NCI-H2196 treated with DMSO at 0.1 percent for 48 hours (cell line): Measurements from ENCODE around the gene SPDYE4.

Source experiments
- DNase-seq: peaks from one replicate; lab custom pipeline; 2025; ENCODE audit not compliant: unreplicated experiment; lab: John Stamatoyannopoulos, UW

Gene SPDYE4

GRCh38 chr17:8741771-8742170 lies 16.6 kb downstream of the SPDYE4 start:
- no peak for DNase-seq

DNA sequence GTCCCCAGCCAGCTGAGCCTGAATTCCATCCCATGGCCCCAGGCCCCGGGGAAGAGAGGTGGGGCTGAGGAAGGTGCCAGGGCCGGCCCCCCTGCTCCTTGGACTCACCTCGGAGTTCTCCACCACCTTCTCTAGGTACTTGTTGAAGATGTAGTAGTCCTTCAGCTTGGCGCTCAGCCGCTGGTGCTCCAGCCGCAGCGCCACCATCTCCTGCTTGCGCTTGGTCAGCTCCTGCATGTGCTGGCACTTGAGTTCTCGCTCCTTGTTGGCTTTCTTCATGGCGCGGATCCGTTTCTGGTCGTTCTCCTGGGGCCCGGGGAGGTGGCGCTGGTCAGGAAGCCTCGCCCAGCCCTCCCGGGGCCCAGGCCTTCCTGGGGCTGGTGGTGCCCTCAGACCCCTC lies 17.0 kb downstream of the SPDYE4 start:
- no peak for DNase-seq

- DNase-seq, result no peak
These were observed 17.9 kb downstream of the SPDYE4 start for GRCh38 chr17:8740486-8740885.

DNA sequence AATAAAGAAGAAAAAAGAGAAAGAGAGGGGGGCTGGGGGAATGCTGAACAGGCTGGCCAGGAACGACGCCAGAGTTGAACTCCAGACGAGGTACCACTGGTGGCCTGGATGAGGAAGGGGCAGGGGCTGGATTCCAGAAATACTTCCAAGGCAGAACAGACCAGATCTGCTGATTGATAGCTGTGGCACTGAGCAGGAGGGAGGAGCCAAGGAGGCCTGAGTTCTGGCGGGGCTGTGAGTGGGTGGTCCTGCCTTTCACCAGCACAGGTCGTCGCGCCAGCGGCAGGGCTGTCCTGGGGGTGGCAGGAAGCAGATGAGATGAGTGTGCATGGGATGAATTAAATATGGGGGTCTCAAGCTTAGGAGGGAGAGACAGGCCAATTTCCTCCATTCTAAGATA lies 19.2 kb downstream of the SPDYE4 start:
- no peak for DNase-seq

DNA sequence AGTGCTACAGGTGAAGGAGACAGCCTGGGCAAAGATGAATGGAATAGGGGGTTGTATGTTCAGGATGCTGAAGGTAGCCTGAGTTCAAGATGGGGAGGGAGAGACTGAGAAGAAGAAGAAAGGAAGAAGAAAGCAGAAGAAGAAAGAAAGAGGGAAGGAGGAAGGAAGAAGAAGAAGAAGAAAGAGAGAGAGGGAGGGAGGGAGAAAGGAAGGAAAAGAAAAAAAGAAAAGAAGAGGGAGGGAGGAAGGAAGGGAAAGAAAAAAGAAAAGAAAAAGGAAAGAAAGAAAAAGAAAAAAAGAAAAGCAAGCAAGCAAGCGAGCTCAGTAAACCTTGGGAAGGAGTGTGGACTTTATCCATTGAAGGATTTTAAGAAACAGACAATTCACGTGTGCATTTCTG lies 21.6 kb downstream of the SPDYE4 start:
- DNase-seq, result no peak

DNA sequence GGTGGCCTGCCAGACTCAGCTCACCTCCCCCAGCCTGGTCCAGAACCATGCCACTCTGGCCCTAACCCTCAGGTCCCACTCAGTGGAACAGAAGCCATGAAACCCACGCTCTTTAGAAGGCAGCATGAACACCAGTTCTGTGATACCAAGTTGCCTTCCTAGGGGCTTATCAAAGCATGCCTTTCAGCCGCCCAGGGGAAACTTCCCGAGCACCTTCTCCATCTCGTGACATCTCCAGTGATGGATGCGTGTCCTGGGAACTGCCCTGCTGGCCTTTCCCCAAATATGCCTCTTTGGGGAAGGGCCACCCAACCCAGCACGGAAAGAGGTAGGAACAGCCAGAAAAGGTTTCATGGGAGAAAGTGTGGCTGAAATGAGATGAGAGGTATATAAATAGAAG lies 22.0 kb downstream of the SPDYE4 start:
- DNase-seq, result no peak

DNA sequence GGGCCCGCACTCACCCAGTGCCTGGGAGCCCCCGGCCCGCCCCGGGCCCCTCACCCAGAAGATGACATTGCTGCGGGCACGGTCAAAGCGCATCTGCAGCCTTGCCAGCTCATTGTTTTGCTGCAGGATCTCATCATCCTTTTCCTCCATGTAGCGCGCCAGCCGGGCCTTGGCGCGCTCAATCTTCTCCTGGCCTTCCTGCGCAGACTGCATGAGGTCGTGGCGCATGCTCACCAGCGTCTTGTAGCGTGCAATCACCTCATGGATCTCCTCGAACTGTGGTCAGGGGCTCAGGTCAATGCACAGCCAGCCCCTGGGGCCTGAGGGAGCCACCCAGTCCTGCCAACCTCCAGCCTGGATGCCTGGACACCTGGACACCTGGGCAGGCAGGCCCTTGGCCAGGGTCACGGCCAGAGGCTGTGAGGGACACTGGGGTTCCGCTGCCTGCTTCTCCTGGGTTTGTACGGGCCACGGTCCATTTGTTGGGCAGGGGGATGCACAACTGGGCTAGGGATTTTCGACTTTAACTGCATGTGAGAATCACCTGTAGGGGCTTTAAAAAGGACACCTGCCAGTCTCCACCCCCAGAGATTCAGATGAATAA lies 22.9 kb downstream of the SPDYE4 start:
- DNase-seq, result no peak

DNA sequence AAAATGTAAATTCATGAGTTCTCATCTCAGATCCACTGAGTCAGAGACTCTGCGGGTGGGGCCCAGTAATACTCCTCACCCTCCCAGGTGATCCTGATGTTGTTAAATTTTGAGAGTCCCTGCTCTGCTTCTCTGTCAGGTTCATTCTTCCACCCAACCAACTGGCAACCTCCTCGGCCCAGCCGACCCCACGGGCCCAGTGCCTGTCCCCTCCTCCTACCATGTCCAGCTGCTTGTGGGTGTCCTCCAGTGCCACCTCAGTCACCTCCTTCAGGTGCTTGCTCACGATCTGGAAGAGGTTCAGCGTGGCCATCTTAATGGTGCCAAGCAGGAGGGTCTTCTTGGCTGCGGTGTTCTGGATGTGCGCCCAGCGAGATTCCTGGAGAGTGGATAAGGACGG lies 23.5 kb downstream of the SPDYE4 start:
- DNase-seq, result no peak

- DNase-seq, result no peak
These were observed 25.8 kb downstream of the SPDYE4 start for GRCh38 chr17:8732406-8733085.

- DNase-seq, result no peak
These were observed 28.5 kb downstream of the SPDYE4 start for GRCh38 chr17:8729860-8730259.

DNA sequence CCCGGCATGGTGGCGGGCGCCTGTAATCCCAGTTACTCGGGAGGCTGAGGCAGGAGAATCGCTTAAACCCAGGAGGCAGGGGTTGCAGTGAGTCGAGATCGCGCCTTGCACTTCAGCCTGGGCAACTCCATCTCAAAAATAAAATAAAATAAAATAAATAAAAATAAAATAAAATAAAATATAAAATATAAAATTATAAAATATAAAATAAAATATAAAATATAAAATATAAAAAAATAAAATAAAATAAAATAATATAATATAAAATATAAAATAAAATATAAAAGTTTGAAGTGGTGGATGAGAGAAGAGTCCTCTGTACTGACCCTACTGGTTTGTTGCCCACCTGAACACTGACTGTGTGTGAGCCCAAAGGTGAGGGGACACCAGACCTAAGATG lies 28.9 kb downstream of the SPDYE4 start:
- no peak for DNase-seq

DNA sequence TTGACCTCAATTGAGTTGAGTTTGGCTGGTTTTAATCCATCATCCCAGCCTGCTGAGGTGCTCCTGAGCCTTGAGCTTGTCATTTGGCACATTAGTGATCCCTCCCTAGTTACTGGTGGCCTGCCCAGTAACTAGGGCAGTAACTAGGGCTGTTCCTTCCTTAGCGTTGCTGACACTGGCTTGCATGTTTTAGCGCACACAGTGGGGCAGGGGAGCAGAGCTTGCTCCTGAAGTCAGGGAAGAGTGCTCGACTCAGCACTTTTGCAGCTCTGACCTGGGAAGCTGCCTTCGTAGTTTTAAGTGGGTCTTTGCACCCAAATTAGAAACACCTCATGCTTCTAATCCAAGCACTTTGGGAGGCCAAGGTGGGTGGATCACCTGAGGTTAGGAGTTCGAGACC lies 29.4 kb downstream of the SPDYE4 start:
- no peak for DNase-seq

- DNase-seq, result no peak
These were observed 30.0 kb downstream of the SPDYE4 start for GRCh38 chr17:8728251-8728938.

- DNase-seq, result no peak
These were observed 31.3 kb downstream of the SPDYE4 start for GRCh38 chr17:8726941-8727555.

- no peak for DNase-seq
These were observed 32.2 kb downstream of the SPDYE4 start for GRCh38 chr17:8725881-8726876.

DNA sequence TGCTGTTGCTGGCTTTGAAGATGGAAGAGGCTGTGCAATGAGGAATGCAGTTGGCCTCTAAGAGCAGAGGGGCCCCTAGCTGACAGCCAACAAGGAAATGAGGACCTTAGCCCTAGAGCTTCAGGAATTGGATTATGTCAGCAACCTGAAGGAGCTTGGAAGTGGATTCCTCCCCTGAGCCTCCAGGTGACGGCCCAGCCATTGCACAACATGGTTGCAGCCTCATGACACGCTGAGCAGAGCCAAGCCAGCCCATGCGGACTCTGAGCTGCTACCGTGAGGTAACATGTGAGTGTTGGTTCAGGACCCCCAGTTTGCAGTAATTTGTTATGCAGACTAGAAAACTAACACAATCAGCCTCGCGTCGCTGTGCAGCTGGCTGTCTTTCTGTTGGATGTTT lies 33.9 kb downstream of the SPDYE4 start:
- DNase-seq, result no peak

DNA sequence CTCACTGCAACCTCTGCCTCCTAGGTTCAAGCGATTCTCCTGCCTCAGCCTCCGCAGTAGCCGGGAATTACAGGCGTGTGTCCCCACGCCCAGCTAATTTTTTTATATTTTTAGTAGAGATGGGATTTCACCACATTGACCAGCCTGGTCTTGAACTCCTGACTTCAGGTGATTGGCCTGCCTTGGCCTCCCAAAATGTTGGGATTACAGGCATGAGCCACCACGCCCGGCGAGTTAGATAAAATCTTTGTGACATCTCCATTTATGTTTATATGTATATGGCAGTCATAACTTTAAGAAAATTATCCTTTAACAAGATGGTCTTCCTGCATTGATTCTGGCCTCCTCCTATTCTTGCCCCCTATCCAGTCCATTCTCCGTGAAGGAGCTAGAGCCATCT lies 37.8 kb downstream of the SPDYE4 start:
- no peak for DNase-seq

- DNase-seq, result no peak
These were observed 38.8 kb downstream of the SPDYE4 start for GRCh38 chr17:8719291-8720246.

GRCh38 chr17:8718001-8718563 lies 40.3 kb downstream of the SPDYE4 start:
- no peak for DNase-seq
